GM12892 (cell line): ENCODE results near the gene C1QTNF12.
"Not testable (repeated sequence)": the region's sequence is repeated elsewhere in the genome, so short reads cannot be mapped to it uniquely, and the experiment has no call there.

Source experiments
- DNase-seq: peaks from one replicate; pipeline ENCODE4 v3.0.0; 2011; ENCODE audit not compliant: insufficient read length
- FAIRE-seq: peaks from 2 replicates; lab custom pipeline; 2011; peaks lifted over from hg19 to GRCh38; lab: Jason Lieb, UNC
- POLR2A ChIP-seq: IDR thresholded peaks from 2 replicates; pipeline ENCODE4 v1.6.1; 2011; ENCODE audit warnings: low read depth, low read length, control low read depth
- POLR2AphosphoS5 ChIP-seq: IDR thresholded peaks from 2 replicates; pipeline ENCODE4 v1.6.1; 2011; ENCODE audit warnings: low read depth, low read length, control low read depth
- TAF1 ChIP-seq: IDR thresholded peaks from 2 replicates; pipeline ENCODE4 v1.6.1; 2011; ENCODE audit warnings: low read depth, mild to moderate bottlenecking, control low read depth, low read length, borderline replicate concordance

C1QTNF12 gene

GRCh38 chr1:1196431-1197187, 49.9 kb downstream of the C1QTNF12 start:
- DNase-seq = no peak
- no peak for TF ChIP-seq TAF1
- no peak for TF ChIP-seq POLR2AphosphoS5
- TF ChIP-seq POLR2A = no peak
- FAIRE-seq = no peak

GRCh38 chr1:1195726-1196125, 50.8 kb downstream of the C1QTNF12 start:
- not testable (repeated sequence) for FAIRE-seq, DNase-seq

GRCh38 chr1:1194723-1195122, 51.8 kb downstream of the C1QTNF12 start:
- FAIRE-seq (no peak), DNase-seq (no peak)
- TF ChIP-seq TAF1 (no peak), POLR2A (no peak), POLR2AphosphoS5 (no peak)
